Measurements from ENCODE around the gene MFSD2B. TPM values are rescaled to one million over a fixed set of nuclear protein-coding genes. Genes with fewer than 3 reads are reported as not detected.
A peak's percentile ranks its signal among the peaks of the same experiment; 100 is the strongest.
"Not testable (repeated sequence)": the region's sequence is repeated elsewhere in the genome, so short reads cannot be mapped to it uniquely, and the experiment has no call there.

MFSD2B gene
- total RNA-seq, 1 donor from 2014 or later, result 0.26 TPM

DNA sequence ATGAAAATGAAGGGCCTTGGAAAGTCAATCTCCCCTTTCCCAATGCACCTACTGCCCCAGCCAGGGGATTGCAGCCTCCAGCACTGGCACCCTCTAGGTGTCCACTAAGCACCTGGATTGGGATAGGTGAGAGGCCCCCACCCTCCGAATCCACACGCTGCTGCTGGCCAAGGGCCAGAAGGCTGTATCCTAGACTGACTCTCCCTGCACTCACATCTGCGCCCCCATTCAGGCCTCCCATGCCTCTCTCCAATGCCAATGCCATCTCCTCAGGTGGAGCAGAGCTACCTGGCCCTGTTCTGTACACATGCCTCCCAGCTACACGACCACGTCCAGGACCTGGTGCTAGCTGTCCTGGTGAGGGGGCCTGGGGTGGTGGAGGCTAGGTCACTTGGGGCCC is 9.8 kb downstream of the MFSD2B start:
- DNase-seq (ENCODE audit: low read depth in 2 of 2), result no peak

DNA sequence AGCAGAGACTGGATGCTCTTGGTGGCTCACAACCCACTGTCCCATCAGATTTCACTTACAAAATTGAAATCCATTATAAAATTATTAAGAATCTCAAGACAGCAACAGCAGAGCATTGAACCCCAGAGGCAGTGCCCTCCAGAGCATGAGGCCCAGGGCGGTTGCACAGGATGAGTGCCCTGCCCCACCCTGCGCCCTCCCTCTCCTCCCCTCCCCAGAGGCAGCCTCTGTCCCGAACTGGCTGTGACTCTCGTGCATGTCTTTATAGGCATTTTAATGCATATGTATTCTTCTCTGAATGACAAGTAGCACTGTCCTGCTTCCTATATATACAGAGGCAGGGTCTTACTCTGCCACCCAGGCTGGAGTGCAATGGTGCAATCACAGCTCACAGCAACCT is 10.4 kb downstream of the MFSD2B start:
- DNase-seq (ENCODE audit: low read depth in 2 of 2), result no peak

DNA sequence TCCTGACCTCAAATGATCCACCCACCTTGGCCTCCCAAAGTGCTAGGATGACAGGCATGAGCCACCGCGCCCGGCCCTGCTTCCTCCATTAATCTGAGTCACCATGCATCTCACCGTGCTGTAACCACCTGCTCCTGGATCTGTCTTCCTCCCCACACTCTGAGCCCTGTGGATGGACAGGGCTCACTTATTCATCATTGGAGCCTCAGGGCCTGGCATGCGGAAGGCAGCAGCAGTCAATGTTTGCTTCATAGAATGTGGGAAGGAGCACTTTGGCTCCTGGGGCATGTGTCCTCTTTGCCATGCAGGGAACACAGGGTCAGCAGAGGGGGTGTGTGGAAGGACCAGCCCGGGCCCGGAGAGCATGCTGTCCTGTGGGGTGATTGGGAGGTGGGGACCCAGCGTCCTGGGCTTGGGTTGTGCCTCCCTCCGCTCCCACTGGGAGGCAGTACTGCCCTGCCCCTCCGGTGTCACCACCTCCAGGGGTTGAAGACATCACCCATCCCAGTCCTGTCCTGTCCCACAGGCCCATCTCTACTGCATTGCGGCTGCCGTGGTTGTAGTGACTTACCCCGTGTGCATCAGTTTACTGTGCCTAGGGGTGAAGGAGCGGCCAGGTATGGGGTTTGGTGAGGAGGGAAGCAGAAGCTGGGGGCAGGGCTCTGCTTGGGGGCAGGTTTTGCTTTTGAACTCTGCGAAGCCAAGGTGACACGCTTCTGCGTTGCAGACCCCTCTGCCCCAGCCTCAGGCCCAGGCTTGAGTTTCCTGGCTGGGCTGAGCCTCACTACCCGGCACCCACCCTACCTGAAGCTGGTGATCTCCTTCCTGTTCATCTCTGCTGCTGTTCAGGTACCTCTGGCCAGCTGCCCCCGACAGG is 11.5 kb downstream of the MFSD2B start:
- peak in 1 of 2 donors; percentile 11 for DNase-seq (ENCODE audit: low read depth in 2 of 2)

DNA sequence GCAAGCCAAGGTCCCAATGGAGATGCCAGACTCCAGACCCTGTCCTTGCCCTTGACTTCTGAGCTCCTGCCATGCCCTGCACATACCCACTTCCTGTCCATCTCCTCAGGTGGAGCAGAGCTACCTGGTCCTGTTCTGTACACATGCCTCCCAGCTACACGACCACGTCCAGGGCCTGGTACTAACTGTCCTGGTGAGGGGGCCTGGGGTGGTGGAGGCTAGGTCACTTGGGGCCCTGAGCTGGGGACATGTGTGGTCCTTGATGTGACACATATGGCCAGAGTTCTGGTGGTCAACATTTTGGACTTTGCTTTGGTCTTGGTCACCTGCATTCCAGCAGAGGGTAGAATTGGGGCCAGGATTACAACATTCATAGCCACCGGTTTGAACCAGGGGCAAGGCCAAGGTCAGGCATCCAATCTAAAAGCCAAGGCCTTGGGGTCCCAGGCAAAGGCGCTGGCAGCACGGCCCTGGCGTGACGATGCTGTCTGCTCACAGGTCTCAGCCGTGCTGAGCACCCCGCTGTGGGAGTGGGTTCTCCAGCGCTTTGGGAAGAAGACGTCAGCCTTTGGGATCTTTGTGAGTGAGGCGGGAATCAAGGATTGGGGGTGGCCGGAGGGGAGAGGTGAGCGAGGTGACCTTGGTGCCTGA is 12.6 kb downstream of the MFSD2B start:
- no peak for DNase-seq (ENCODE audit: low read depth in 2 of 2)

DNA sequence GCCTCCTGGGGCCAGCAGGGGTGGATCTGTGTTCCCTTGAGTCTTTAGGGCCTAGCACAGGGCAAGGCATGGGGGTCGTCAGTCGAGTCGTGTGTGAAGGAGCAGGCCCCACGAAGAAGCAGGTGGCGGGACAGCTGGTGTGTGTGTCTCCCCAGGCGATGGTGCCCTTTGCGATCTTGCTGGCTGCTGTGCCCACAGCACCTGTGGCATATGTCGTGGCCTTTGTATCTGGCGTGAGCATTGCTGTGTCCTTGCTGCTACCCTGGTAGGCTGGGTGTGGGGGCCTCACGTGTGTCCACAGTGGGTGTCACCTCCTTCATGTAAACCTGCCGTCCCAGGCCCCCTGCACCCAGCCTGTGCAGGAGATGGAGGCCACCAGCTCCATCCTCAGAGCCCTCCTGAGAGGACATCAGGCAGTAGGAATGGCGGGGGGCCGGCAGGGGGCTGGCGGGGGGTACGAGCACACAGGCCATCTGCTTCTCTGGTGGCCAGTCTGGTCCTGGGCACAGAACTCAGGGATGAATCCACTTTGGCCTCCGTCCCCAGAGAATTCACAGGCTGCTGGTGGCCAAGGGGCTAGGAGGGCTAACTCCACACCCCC is 13.2 kb downstream of the MFSD2B start:
- no peak for DNase-seq (ENCODE audit: low read depth in 2 of 2)

DNA sequence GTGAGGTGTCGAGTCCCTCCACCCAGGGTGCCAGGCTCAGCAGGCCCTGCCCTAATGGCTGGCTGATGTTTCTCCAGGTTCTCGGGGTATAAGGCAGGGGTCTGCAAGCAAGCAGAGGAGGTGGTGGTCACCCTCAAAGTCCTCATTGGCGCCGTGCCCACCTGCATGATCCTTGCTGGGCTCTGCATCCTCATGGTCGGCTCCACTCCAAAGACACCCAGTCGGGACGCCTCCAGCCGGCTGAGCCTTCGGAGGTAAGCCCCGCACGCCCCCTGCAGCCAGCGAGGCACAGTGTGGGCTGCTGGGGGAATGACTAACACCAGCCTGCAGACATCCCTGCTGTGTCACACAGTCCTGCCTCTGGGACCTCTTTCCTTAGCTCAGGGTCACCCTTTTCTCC is 14.1 kb downstream of the MFSD2B start:
- peak in 1 of 2 donors; percentile 32 for DNase-seq (ENCODE audit: low read depth in 2 of 2)

DNA sequence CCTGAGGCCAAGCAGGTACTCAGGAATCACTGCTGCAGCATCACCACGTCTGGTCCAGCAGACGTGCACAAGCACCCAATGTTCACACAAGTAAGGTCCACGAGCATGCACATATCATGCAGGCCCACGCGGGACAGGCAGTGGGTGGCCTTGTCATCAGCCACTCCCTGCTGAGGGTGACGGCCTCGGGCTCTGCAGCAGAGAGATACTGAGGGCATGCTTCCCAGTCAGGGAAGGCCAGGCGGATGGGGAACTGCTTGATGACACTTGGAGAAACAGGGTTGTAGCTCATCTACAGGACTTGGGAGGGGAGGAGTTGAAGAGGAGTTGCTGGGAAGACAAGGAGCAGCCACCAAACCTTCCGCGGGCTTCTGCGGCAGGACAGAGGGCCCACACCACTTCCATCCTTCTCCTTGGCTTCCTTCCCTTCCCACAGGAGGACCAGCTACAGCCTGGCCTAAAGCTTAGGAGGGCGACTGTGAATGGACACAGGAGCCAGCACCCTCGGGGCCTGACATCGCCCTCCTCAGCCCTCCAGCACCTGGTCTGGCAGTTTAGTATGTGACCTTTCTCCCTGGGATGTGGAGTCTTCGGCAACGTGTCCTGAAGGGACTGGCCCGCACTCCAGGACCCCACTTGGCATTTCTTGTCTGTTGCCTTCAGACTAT is 15.2 kb downstream of the MFSD2B start:
- DNase-seq (ENCODE audit: low read depth in 2 of 2), result no peak

DNA sequence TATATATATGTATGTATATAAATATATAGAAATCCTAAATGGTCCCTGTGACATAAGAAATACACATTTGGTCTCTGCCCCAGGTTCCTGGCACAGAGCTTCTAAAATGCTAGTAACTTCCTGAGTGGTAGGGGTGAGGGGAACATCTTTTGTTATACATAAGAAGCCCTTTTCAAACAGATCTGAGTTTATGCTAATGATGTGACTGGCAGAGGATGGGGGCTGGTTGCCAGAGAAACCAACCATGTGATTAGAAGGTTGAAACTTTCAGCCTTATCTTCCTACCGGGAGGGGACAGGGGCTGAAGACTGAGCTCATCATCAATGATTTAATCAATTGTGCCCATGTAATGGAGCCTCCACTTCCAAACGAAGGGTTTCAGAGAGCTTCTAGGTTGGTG is 16.3 kb downstream of the MFSD2B start:
- no peak for DNase-seq (ENCODE audit: low read depth in 2 of 2)

DNA sequence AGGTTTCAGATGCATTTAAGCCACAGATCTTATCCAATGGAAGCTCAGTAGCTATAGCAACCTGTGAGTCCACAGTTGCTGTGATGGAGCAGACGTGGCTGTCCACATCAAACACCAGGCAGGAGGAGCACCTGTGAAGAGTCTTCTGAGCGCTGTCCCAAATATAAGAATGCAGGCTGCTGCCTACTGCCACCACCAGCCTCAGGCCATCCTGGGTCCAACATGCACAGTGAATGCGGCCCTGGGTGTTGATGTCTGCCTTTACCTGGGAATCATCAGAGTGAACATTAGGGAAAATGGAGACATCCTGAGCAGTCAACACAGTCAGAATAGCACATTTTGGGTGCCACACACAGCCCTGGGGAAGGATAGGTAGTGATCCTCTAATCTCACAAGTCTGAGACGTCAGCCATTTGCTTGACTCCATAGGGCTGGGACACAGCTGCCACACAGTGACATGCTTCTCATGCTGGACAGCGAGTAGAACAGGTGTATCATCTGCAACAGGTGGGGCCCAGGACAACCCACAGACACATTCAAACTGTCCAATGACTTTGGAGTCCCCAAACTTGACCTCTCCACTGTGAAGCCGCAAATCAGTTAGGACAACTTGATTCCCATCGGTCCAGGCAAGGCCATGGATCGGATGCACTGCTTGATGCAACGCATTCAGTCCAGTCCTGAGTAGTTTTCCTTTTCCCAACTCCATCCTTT is 29.1 kb downstream of the MFSD2B start:
- no peak for DNase-seq (ENCODE audit: low read depth in 2 of 2)

DNA sequence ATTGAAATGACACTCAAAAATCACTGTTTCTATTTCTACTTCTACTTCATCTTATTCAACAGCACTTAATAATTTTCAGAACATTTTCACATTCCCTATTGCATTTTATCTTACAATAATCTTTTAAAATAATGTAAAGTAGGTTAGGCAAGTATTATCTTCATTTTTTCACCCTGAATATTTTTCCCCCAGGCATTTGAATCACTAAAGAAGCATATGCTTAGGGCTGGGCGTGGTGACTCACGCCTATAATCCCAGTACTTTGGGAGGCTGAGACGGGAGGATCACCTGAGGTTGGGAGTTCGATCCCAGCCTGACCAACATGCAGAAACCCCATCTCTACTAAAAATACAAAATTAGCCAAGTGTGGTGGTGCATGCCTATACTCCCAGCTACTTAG is 30.6 kb downstream of the MFSD2B start:
- DNase-seq (ENCODE audit: low read depth in 2 of 2), result no peak

DNA sequence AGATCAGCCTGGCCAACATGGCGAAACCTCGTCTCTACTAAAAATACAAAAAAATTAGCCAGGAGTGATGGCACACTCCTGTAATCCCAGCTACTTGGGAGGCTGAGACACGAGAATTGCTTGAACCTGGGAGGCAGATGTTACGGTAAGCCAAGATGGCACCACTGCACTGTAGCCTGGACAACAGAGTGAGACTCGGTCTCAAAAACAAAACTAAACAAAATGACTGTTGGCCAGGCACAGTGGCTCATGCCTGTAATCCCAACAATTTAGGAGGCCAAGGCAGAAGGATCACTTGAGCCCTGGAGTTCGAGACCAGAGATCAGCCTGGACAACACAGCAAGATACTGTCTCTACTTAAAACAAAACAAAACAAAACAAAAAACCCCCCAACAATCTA is 33.2 kb downstream of the MFSD2B start:
- DNase-seq (ENCODE audit: low read depth in 2 of 2), result not testable (repeated sequence)

DNA sequence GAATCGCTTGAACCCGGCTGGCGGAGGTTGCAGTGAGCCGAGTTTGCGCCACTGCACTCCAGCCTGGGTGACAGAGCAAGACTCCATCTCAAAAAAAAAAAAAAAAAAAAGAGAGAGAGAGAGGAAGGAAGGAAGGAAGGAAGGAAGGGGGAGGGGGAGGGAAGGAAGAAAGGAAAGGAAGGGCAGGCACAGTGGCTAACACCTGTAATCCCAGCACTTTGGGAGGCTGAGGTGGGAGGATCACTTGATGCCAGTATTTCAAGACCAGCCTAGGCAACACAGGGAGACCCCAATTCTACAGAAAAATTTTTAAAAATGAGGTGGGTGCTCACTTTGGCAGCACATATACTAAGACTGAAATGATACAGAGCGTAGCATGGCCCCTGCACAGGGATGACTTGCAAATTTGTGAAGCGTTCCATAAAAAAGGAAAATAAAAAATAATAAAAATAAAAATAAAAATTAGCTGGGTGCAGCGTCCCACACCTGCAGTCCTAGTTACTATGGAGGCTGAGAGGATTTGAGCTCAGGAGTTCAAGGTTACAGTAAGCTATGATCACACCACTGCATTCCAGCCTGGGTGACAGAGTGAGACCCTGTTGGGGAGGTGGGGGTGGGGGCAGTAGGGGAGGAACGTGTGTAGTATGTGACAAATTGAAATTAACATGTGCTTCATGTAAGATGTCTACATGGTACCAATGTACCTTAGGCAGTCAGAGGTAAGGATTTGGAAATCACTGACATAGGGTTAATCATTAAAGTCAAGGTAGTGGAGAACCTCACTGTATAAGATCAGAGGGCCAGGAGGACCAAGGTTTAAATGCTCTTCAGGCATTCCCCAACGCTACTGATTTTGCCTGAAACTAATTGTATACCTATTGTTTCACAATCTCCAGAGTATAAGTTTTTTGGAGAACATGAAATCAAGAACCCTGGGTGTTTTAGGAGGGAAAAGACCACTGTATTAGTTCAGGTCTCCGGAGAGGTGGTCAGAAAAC is 35.9 kb downstream of the MFSD2B start:
- no peak for DNase-seq (ENCODE audit: low read depth in 2 of 2)

DNA sequence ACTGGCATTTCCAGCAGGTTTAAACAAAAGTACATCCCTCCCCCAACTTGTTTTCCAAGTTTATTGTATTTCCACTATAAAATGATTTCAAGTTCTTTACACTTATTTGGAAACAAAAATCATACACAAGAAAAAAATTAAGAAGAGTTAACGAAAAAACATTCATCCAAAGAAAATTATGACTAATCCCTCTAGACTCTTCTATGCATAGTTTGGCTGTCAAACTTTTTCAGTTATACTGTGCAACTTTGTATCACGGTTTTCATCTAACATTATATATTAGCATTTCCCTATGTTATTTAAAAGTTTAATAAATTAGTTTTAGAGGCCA is 36.7 kb downstream of the MFSD2B start:
- DNase-seq (ENCODE audit: low read depth in 2 of 2), result no peak

DNA sequence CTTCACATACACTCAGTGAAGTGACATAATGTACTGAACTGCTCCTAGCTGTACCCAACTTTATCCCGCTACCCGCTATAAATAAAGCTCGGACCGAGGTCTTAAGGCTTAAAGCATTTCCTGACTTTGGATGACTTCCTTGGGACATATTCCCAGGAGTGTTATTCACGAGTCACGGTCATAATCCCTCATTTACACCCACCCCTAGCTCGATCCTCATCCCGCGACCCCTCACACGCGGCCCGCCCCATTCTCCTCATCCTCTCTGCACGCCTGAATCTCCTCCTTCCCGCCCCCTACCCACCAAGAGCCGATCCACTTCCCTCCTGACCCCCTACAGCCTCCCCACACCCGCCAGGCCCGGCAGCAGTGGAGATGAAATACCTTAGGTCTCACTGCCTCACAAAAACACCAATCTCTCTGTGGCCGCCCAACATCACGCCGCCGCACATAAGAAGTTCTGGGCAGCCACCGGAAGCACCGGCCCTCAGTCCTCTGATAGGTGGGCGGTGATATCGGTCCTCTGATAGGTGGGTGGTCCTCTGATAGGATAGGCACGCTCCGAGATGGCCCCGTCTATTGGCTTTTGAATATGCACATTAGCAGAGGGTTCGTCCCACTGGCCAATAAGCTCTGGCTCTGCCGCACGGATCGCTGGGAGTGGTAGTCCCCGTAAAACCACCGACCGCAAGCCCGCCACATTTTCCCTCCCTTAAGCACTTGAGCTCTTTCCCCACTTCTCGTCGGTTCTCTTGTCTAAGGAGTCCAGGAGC is 37.2 kb downstream of the MFSD2B start, which contains the start of gene WDCP:
Gene WDCP, minus strand, starts transcription at position 462 of the 773 bp plus-strand sequence. CDS start 7,897 bp downstream, outside the sequence.
- DNase-seq (ENCODE audit: low read depth in 2 of 2), result peak; percentile 95 to 100

DNA sequence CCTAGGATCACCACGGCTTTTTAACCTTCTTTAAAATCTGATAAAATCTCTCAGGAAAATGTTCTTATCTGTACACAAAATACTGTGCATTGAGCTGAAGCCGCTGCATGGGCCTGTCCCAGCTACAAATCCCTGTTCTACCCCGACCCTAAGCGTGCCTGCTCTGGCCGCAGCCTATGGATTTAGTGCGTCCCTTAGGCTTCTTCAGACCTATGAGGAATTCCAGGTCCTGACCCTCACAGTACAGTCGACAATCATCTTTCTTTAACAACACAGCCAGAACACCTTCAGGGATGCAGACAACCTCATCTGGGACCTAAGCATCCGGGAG is 37.8 kb downstream of the MFSD2B start:
- DNase-seq (ENCODE audit: low read depth in 2 of 2), result no peak

DNA sequence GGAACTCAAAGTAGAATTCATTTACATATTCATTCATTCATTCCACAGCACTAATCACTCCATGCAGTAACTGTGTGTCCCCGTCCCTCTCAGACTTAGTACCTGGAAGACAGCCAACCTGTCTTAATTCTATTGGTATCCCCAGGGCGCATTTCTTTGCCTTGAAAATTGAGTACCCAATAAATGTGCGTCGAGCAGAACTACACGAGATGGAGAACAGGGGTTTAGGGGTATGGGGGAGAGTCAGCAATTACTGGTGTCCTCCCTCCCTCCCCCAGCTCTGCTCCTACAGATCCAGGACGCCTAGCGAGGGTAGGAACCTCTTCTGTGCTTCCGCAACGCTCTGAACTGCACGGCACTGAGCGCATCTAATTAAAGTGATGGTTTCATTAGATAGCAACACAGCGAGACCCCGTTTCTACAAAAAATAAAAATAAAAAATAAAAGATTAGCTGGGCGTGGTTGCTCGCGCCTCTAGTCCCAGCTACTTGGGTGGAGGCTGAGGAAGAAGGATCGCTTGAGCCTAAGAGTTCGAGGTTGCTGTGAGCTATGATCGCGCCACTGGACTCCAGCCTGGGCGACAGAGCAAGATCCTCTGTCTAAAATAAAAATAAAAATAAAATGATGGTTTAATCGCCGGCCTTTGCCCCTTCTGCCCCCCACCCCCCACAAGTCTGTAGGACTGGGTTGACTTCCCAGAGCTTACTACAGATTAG is 39.0 kb downstream of the MFSD2B start:
- no peak for DNase-seq (ENCODE audit: low read depth in 2 of 2)

DNA sequence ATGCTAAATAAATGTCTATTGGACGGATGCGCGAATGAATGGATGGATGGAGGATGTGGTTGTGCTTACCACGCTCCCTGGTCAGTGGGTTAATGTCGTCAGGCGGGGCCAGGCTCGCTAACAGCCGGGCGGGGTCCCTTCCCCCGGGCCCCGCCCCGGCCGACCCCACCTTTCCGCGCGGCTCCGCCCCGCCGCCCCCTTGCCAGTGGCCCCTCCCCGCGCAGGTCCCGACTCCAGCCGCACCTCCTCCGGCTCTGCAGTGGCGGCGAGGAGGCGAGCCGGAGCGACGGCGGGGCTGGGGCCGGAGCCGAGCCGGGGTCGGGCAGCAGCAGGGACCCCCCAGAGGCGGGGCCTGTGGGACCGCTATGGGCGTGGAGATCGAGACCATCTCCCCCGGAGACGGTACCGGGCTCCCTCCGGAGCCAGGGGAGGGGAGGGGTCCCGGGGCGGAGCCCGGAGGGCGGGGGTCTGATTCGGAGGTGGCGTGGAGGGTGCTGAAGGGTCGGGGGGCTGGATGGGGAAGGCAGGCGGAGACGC is 39.7 kb downstream of the MFSD2B start, which contains the start of gene FKBP1B:
Gene FKBP1B, plus strand, starts transcription at position 257 of the 537 bp plus-strand sequence. Its CDS starts 109 bp downstream, at position 366.
- DNase-seq (ENCODE audit: low read depth in 2 of 2), result peak in 1 of 2 donors; percentile 67

All from dermis microvascular lymphatic vessel endothelial cell (primary cell).